ENCODE measurements around the gene LRRC63. TPM values are rescaled to one million over a fixed set of nuclear protein-coding genes. Genes with fewer than 3 reads are reported as not detected.
A peak's percentile ranks its signal among the peaks of the same experiment; 100 is the strongest.

LRRC63 gene
- polyA plus RNA-seq, 1 donor from 2014 or later: not detected

GRCh38 chr13:46172531-46172991 lies 39.2 kb upstream of the LRRC63 start:
- Mint-ChIP-seq H3K36me3 (peaks cover 5% of the 10 kb centered on the region), H3K27ac (peak overlapping the region; percentile 86 to 91 (median 90)), H3K4me1 (peaks cover 77 to 88% (median 83%) of the 10 kb centered on the region in 3 donors), H3K9me3 (no peaks in the 10 kb centered on the region), H3K27me3 (peaks cover 1% of the 10 kb centered on the region), H3K4me3 (peak overlapping the region; percentile 46 to 92 (median 68))

- H3K9me3 Mint-ChIP-seq: no peaks in the 10 kb centered on the region
- peaks cover 70 to 85% (median 81%) of the 10 kb centered on the region in 3 donors for H3K4me1 Mint-ChIP-seq
- peaks cover 7% of the 10 kb centered on the region for H3K36me3 Mint-ChIP-seq
Measured at GRCh38 chr13:46173656-46174055, 38.1 kb upstream of the LRRC63 start.

GRCh38 chr13:46176756-46177155 lies 35.0 kb upstream of the LRRC63 start:
- Mint-ChIP-seq H3K27me3 (peaks cover 1% of the 10 kb centered on the region), H3K4me3 (peak overlapping the region; percentile 76 to 88 (median 83)), H3K9me3 (no peaks in the 10 kb centered on the region), H3K27ac (peak overlapping the region; percentile 69 to 91 (median 76)), H3K4me1 (peaks cover 42 to 59% (median 54%) of the 10 kb centered on the region in 3 donors), H3K36me3 (peaks cover 5% of the 10 kb centered on the region)

More at GRCh38 chr13:46173656-46174055, 38.1 kb upstream of the LRRC63 start:
- H3K27me3 Mint-ChIP-seq: peaks cover 1% of the 10 kb centered on the region
- peak overlapping the region; percentile 86 to 91 (median 90) for H3K27ac Mint-ChIP-seq
- H3K4me3 Mint-ChIP-seq: peak overlapping the region; percentile 38 to 87 (median 74)

GRCh38 chr13:46178143-46178542 lies 33.6 kb upstream of the LRRC63 start:
- Mint-ChIP-seq H3K36me3 (peaks cover 3% of the 10 kb centered on the region), H3K4me1 (peaks cover 48 to 52% (median 48%) of the 10 kb centered on the region in 3 donors), H3K9me3 (no peaks in the 10 kb centered on the region), H3K27me3 (no peaks in the 10 kb centered on the region), H3K4me3 (peak overlapping the region; percentile 76 to 88 (median 83)), H3K27ac (peak overlapping the region; percentile 69 to 87 (median 76))

- Mint-ChIP-seq H3K36me3 (peaks cover 3% of the 10 kb centered on the region), H3K4me1 (peaks cover 48 to 52% (median 48%) of the 10 kb centered on the region in 3 donors), H3K9me3 (no peaks in the 10 kb centered on the region), H3K27me3 (no peaks in the 10 kb centered on the region), H3K4me3 (peak overlapping the region; percentile 97 to 99 (median 98)), H3K27ac (peak overlapping the region in 2 of 3 donors; percentile 76 to 86)
Measured at GRCh38 chr13:46178821-46179220, 32.9 kb upstream of the LRRC63 start.

GRCh38 chr13:46179491-46179908 lies 32.2 kb upstream of the LRRC63 start:
- H3K4me1 Mint-ChIP-seq: peaks cover 49 to 54% (median 52%) of the 10 kb centered on the region in 3 donors
- peak overlapping the region; percentile 97 to 99 (median 98) for H3K4me3 Mint-ChIP-seq
- peaks cover 3% of the 10 kb centered on the region for H3K36me3 Mint-ChIP-seq
- no peaks in the 10 kb centered on the region for H3K27me3 Mint-ChIP-seq
- H3K27ac Mint-ChIP-seq: peak overlapping the region; percentile 76 to 92 (median 86)
- no peaks in the 10 kb centered on the region for H3K9me3 Mint-ChIP-seq

GRCh38 chr13:46179969-46180763 lies 31.6 kb upstream of the LRRC63 start:
- Mint-ChIP-seq H3K4me3 (peak overlapping the region; percentile 97 to 99 (median 98)), H3K27me3 (no peaks in the 10 kb centered on the region), H3K4me1 (peaks cover 46 to 54% (median 54%) of the 10 kb centered on the region in 3 donors), H3K9me3 (no peaks in the 10 kb centered on the region), H3K27ac (peak overlapping the region; percentile 76 to 86 (median 81)), H3K36me3 (peaks cover 3% of the 10 kb centered on the region)

GRCh38 chr13:46181377-46181839 lies 30.3 kb upstream of the LRRC63 start:
- peak overlapping the region; percentile 97 to 99 (median 98) for H3K27ac Mint-ChIP-seq
- H3K4me1 Mint-ChIP-seq: peaks cover 38 to 48% (median 44%) of the 10 kb centered on the region in 3 donors
- H3K27me3 Mint-ChIP-seq: no peaks in the 10 kb centered on the region
- no peaks in the 10 kb centered on the region for H3K9me3 Mint-ChIP-seq
- H3K4me3 Mint-ChIP-seq: peak overlapping the region; percentile 97 to 99 (median 98)
- peaks cover 3% of the 10 kb centered on the region for H3K36me3 Mint-ChIP-seq

- Mint-ChIP-seq H3K4me3 (peak within 1 kb of the TSS; percentile 97 to 99 (median 98)), H3K9me3 (no peaks in the 10 kb centered on the region), H3K36me3 (peaks cover 3% of the 10 kb centered on the region), H3K4me1 (peaks cover 34 to 42% (median 39%) of the 10 kb centered on the region in 3 donors), H3K27me3 (no peaks in the 10 kb centered on the region), H3K27ac (peak within 1 kb of the TSS; percentile 97 to 99 (median 98))
Measured at GRCh38 chr13:46181840-46182490, 29.8 kb upstream of the LRRC63 start, which contains the start of gene LCP1. LCP1 (minus strand) TSS chr13:46182177; CDS start chr13:46159662, 22,515 bp downstream.

GRCh38 chr13:46182491-46182877 lies 29.2 kb upstream of the LRRC63 start:
- Mint-ChIP-seq H3K4me1 (peaks cover 33 to 40% (median 37%) of the 10 kb centered on the region in 3 donors), H3K36me3 (peaks cover 3% of the 10 kb centered on the region), H3K4me3 (peak overlapping the region; percentile 97 to 99 (median 98)), H3K9me3 (no peaks in the 10 kb centered on the region), H3K27ac (peak overlapping the region; percentile 97 to 99 (median 98)), H3K27me3 (no peaks in the 10 kb centered on the region)

GRCh38 chr13:46183018-46183946 lies 28.4 kb upstream of the LRRC63 start:
- Mint-ChIP-seq H3K36me3 (peaks cover under 1% of the 10 kb centered on the region), H3K9me3 (no peaks in the 10 kb centered on the region), H3K27ac (peak overlapping the region; percentile 97 to 99 (median 98)), H3K4me1 (peaks cover 25 to 35% (median 32%) of the 10 kb centered on the region in 3 donors), H3K4me3 (peak overlapping the region; percentile 97 to 99 (median 98)), H3K27me3 (no peaks in the 10 kb centered on the region)

- Mint-ChIP-seq H3K36me3 (no peaks in the 10 kb centered on the region), H3K9me3 (no peaks in the 10 kb centered on the region), H3K27ac (peak overlapping the region; percentile 97 to 99 (median 98)), H3K4me3 (peak overlapping the region; percentile 97 to 99 (median 98)), H3K4me1 (peaks cover 23 to 35% (median 29%) of the 10 kb centered on the region in 3 donors), H3K27me3 (no peaks in the 10 kb centered on the region)
Measured at GRCh38 chr13:46184277-46184699, 27.4 kb upstream of the LRRC63 start.

- H3K27ac Mint-ChIP-seq: peak overlapping the region in 1 of 3 donors; percentile 98
- H3K9me3 Mint-ChIP-seq: no peaks in the 10 kb centered on the region
- H3K4me1 Mint-ChIP-seq: peaks cover 20 to 35% (median 29%) of the 10 kb centered on the region in 3 donors
- H3K27me3 Mint-ChIP-seq: no peaks in the 10 kb centered on the region
- H3K4me3 Mint-ChIP-seq: no peak overlapping the region
- no peaks in the 10 kb centered on the region for H3K36me3 Mint-ChIP-seq
Measured at GRCh38 chr13:46185634-46186033, 26.1 kb upstream of the LRRC63 start.

GRCh38 chr13:46192412-46192811 lies 19.3 kb upstream of the LRRC63 start:
- no peak overlapping the region for H3K27ac Mint-ChIP-seq
- no peaks in the 10 kb centered on the region for H3K4me1 Mint-ChIP-seq
- no peaks in the 10 kb centered on the region for H3K27me3 Mint-ChIP-seq
- H3K36me3 Mint-ChIP-seq: peaks cover 2% of the 10 kb centered on the region
- H3K4me3 Mint-ChIP-seq: no peak overlapping the region
- no peaks in the 10 kb centered on the region for H3K9me3 Mint-ChIP-seq
